A673 (cell line): ENCODE measurements around the gene MACROD1. TPM values are rescaled to one million over a fixed set of nuclear protein-coding genes. Genes with fewer than 3 reads are reported as not detected.

Experiments
- BruUV-seq: library from RNA; stranded (reverse); fragments of 400-500 nt; replicated peaks from 2 replicates; lab custom pipeline; 2021; lab: Mats Ljungman, UMichigan
- CTCF ChIA-PET: fragments of 300-600 bp; sonication (Branson Sonifier 250); formaldehyde crosslinking; loops from one replicate; lab custom pipeline; 2022; ENCODE audit warnings: antibody characterized with exemption; lab: Charles Lee
- POLR2A ChIA-PET: fragments of 300-600 bp; sonication (Branson Sonifier 250); formaldehyde crosslinking; loops from one replicate; lab custom pipeline; 2022; ENCODE audit warnings: antibody characterized with exemption; ENCODE audit not compliant: low non-redundant PET; lab: Charles Lee
- DNase-seq: peaks from one replicate; pipeline ENCODE4 v3.0.0-alpha.2; 2015; ENCODE audit warnings: low spot score
- H3K27ac ChIP-seq: fragments of 200-600 bp; sonication (generic); 2 replicates; pipeline ENCODE4 v1.5.1; 2016; ENCODE audit warnings: mixed run types, low read depth, mild to moderate bottlenecking, mixed read lengths, antibody characterized with exemption, low read length; ENCODE audit not compliant: poor library complexity, severe bottlenecking
- H3K27me3 ChIP-seq: fragments of 200-600 bp; sonication (generic); replicated peaks from 2 replicates; pipeline ENCODE4 v1.6.1; 2017; ENCODE audit warnings: mixed run types, low read depth, mild to moderate bottlenecking, mixed read lengths, antibody characterized with exemption, low read length; ENCODE audit not compliant: insufficient read depth, poor library complexity
- H3K36me3 ChIP-seq: fragments of 200-600 bp; sonication (generic); 2 replicates; pipeline ENCODE4 v1.6.1; 2016; ENCODE audit warnings: mixed run types, mild to moderate bottlenecking, mixed read lengths, antibody characterized with exemption, low read length; ENCODE audit not compliant: insufficient read depth, poor library complexity, severe bottlenecking
- H3K4me1 ChIP-seq: fragments of 200-600 bp; sonication (generic); 2 replicates; pipeline ENCODE4 v1.6.1; 2017; ENCODE audit warnings: mixed run types, mild to moderate bottlenecking, mixed read lengths, antibody characterized with exemption, low read length; ENCODE audit not compliant: insufficient read depth, poor library complexity, severe bottlenecking
- H3K4me3 ChIP-seq: fragments of 200-600 bp; sonication (generic); 2 replicates; pipeline ENCODE4 v1.5.1; 2016; ENCODE audit warnings: low read depth, mixed run types, mild to moderate bottlenecking, mixed read lengths, low read length; ENCODE audit not compliant: poor library complexity, severe bottlenecking
- H3K9me3 ChIP-seq: fragments of 200-600 bp; sonication (generic); 2 replicates; pipeline ENCODE4 v1.6.1; 2016; ENCODE audit warnings: mixed run types, low read depth, mild to moderate bottlenecking, mixed read lengths, antibody characterized with exemption, low read length; ENCODE audit not compliant: poor library complexity, severe bottlenecking
- CTCF ChIP-seq: fragments of 300-800, 200-600 bp; sonication (generic); conservative IDR thresholded peaks from 2 replicates; pipeline ENCODE4 v1.5.1; 2017; ENCODE audit warnings: low read depth, mild to moderate bottlenecking, antibody characterized with exemption, low read length, moderate library complexity, mixed read lengths
- EZH2 ChIP-seq: fragments of 200-600 bp; sonication (generic); IDR thresholded peaks from 2 replicates; pipeline ENCODE4 v1.6.1; 2017; ENCODE audit warnings: borderline replicate concordance, low read depth, mild to moderate bottlenecking, mixed read lengths, antibody characterized with exemption, low read length; ENCODE audit not compliant: poor library complexity, severe bottlenecking
- intact Hi-C: fragments of 100-400 bp; cut with micrococcal nuclease; formaldehyde crosslinking; loops from one replicate; pipeline ENCODE4 v1.10.0; 2022; ENCODE audit not compliant: unreplicated experiment
- total RNA-seq: library from RNA; stranded (reverse); gene quantifications from 2 replicates; pipeline ENCODE4 v1.2.3, GENCODE V29; 2021

Gene MACROD1
- total RNA-seq, 1 experiment from 2014 or later = 28.7 TPM

- no peak for DNase-seq
- Histone ChIP-seq H3K27ac (no peak overlapping the region), H3K9me3 (no peaks in the 10 kb centered on the region), H3K36me3 (no peaks in the 10 kb centered on the region), H3K4me1 (peaks cover 5% of the 10 kb centered on the region), H3K27me3 (no peaks in the 10 kb centered on the region), H3K4me3 (no peak overlapping the region)
- ChIA-PET POLR2A (no interaction called here), CTCF (interaction anchor here (0.9 kb wide), 1 partner anchor 12 kb away, joined by 3 read pairs; no protein-coding TSS in a partner anchor)
- no TSS peak for BruUV-seq
- TF ChIP-seq CTCF = no peak
- no peak for TF ChIP-seq EZH2
- intact Hi-C loops = no loop called here
These were observed 152.6 kb downstream of the MACROD1 start for GRCh38 chr11:64013141-64013896.

- no peaks in the 10 kb centered on the region for H3K27me3 ChIP-seq
- TF ChIP-seq EZH2 = no peak
- TF ChIP-seq CTCF = no peak
- intact Hi-C loops = no loop called here
- H3K4me1 ChIP-seq = peaks cover 12% of the 10 kb centered on the region
- CTCF ChIA-PET = no interaction called here
- no peak overlapping the region for H3K4me3 ChIP-seq
- DNase-seq = no peak
- no TSS peak for BruUV-seq
- H3K36me3 ChIP-seq = no peaks in the 10 kb centered on the region
- POLR2A ChIA-PET = no interaction called here
- no peaks in the 10 kb centered on the region for H3K9me3 ChIP-seq
- H3K27ac ChIP-seq = no peak overlapping the region
These were observed 154.5 kb downstream of the MACROD1 start for GRCh38 chr11:64011371-64011770.

GRCh38 chr11:64010783-64011182 is 155.1 kb downstream of the MACROD1 start:
- CTCF ChIA-PET = no interaction called here
- Histone ChIP-seq H3K4me1 (peaks cover 17% of the 10 kb centered on the region), H3K27ac (no peak overlapping the region), H3K4me3 (no peak overlapping the region), H3K27me3 (no peaks in the 10 kb centered on the region), H3K36me3 (no peaks in the 10 kb centered on the region), H3K9me3 (no peaks in the 10 kb centered on the region)
- intact Hi-C loops = no loop called here
- TF ChIP-seq EZH2 (no peak), CTCF (no peak)
- DNase-seq = no peak
- no TSS peak for BruUV-seq
- POLR2A ChIA-PET = no interaction called here
